Measurements from ENCODE around the gene URAD.
"Not testable (repeated sequence)": the region's sequence is repeated elsewhere in the genome, so short reads cannot be mapped to it uniquely, and the experiment has no call there.

The URAD gene

GRCh38 chr13:27966641-27967202, 21.8 kb downstream of the URAD start:
- TF ChIP-seq CTCF (IDR thresholded peaks at IDR 0.05; ENCODE audit: low read length, missing control alignments) = no peak
- DNase-seq (ENCODE audit: low read depth) = no peak
- H3K4me3 ChIP-seq (replicated peaks; ENCODE audit: low read depth, low read length) = no peak overlapping the region

GRCh38 chr13:27965740-27966640, 22.5 kb downstream of the URAD start:
- no peak for DNase-seq (ENCODE audit: low read depth)
- H3K4me3 ChIP-seq (replicated peaks; ENCODE audit: low read depth, low read length) = no peak overlapping the region
- no peak for TF ChIP-seq CTCF (IDR thresholded peaks at IDR 0.05; ENCODE audit: low read length, missing control alignments)

- no peak for TF ChIP-seq CTCF (IDR thresholded peaks at IDR 0.05; ENCODE audit: low read length, missing control alignments)
- DNase-seq (ENCODE audit: low read depth) = no peak
Observed at GRCh38 chr13:27965343-27965739, 23.2 kb downstream of the URAD start.

GRCh38 chr13:27964741-27965323, 23.7 kb downstream of the URAD start:
- H3K4me3 ChIP-seq (replicated peaks; ENCODE audit: low read depth, low read length) = no peak overlapping the region
- no peak for DNase-seq (ENCODE audit: low read depth)
- TF ChIP-seq CTCF (IDR thresholded peaks at IDR 0.05; ENCODE audit: low read length, missing control alignments) = no peak

More at GRCh38 chr13:27965343-27965739, 23.2 kb downstream of the URAD start:
- H3K4me3 ChIP-seq (replicated peaks; ENCODE audit: low read depth, low read length) = no peak overlapping the region

- not testable (repeated sequence) for DNase-seq (ENCODE audit: low read depth); H3K4me3 ChIP-seq (replicated peaks; ENCODE audit: low read depth, low read length)
Observed at GRCh38 chr13:27964206-27964605, 24.3 kb downstream of the URAD start.

GRCh38 chr13:27963491-27963890, 25.0 kb downstream of the URAD start:
- TF ChIP-seq CTCF (IDR thresholded peaks at IDR 0.05; ENCODE audit: low read length, missing control alignments) = no peak
- DNase-seq (ENCODE audit: low read depth) = no peak
- no peak overlapping the region for H3K4me3 ChIP-seq (replicated peaks; ENCODE audit: low read depth, low read length)

GRCh38 chr13:27962982-27963381, 25.5 kb downstream of the URAD start:
- TF ChIP-seq CTCF (IDR thresholded peaks at IDR 0.05; ENCODE audit: low read length, missing control alignments) = no peak
- H3K4me3 ChIP-seq (replicated peaks; ENCODE audit: low read depth, low read length) = no peak overlapping the region
- DNase-seq (ENCODE audit: low read depth) = no peak
